HUES48 (cell line): ENCODE data around the gene TOP1.

Source experiments
- H3K27ac ChIP-seq: one replicate; pipeline ENCODE4 v1.7.0; 2013; ENCODE audit warnings: low read depth, low read length, inconsistent platforms
- H3K27me3 ChIP-seq: 2 replicates; pipeline ENCODE4 v1.6.1; 2013; ENCODE audit warnings: mild to moderate bottlenecking, low read length; ENCODE audit not compliant: control insufficient read depth, insufficient read depth
- H3K36me3 ChIP-seq: 2 replicates; pipeline ENCODE4 v1.6.1; 2013; ENCODE audit warnings: low read length; ENCODE audit not compliant: control insufficient read depth, insufficient read depth
- H3K4me1 ChIP-seq: 2 replicates; pipeline ENCODE4 v1.6.1; 2013; ENCODE audit warnings: mild to moderate bottlenecking, low read length; ENCODE audit not compliant: control insufficient read depth, insufficient read depth
- H3K4me3 ChIP-seq: 2 replicates; pipeline ENCODE4 v1.5.1; 2013; ENCODE audit warnings: mild to moderate bottlenecking, low read depth, low read length
- H3K9ac ChIP-seq: 2 replicates; pipeline ENCODE4 v1.6.1; 2013; ENCODE audit warnings: mild to moderate bottlenecking, low read depth, low read length, moderate library complexity
- H3K9me3 ChIP-seq: 2 replicates; pipeline ENCODE4 v1.6.1; 2013; ENCODE audit warnings: low read length; ENCODE audit not compliant: control insufficient read depth, insufficient read depth

TOP1 gene

GRCh38 chr20:41061155-41061554, 32.5 kb downstream of the TOP1 start:
- H3K9me3 ChIP-seq: no peaks in the 10 kb centered on the region
- peaks cover 39% of the 10 kb centered on the region for H3K36me3 ChIP-seq
- H3K4me3 ChIP-seq: no peak overlapping the region
- H3K9ac ChIP-seq: no peak overlapping the region
- H3K27me3 ChIP-seq: no peaks in the 10 kb centered on the region
- H3K4me1 ChIP-seq: no peaks in the 10 kb centered on the region
- H3K27ac ChIP-seq: no peak overlapping the region

GRCh38 chr20:41063442-41063841, 34.8 kb downstream of the TOP1 start:
- no peak overlapping the region for H3K27ac ChIP-seq
- peaks cover 52% of the 10 kb centered on the region for H3K36me3 ChIP-seq
- no peak overlapping the region for H3K9ac ChIP-seq
- no peaks in the 10 kb centered on the region for H3K4me1 ChIP-seq
- no peak overlapping the region for H3K4me3 ChIP-seq
- H3K27me3 ChIP-seq: no peaks in the 10 kb centered on the region
- H3K9me3 ChIP-seq: no peaks in the 10 kb centered on the region

GRCh38 chr20:41064377-41064776, 35.8 kb downstream of the TOP1 start:
- no peak overlapping the region for H3K27ac ChIP-seq
- no peak overlapping the region for H3K9ac ChIP-seq
- H3K9me3 ChIP-seq: no peaks in the 10 kb centered on the region
- H3K36me3 ChIP-seq: peaks cover 59% of the 10 kb centered on the region
- no peak overlapping the region for H3K4me3 ChIP-seq
- H3K27me3 ChIP-seq: no peaks in the 10 kb centered on the region
- H3K4me1 ChIP-seq: no peaks in the 10 kb centered on the region

- H3K4me3 ChIP-seq: no peak overlapping the region
- H3K4me1 ChIP-seq: no peaks in the 10 kb centered on the region
- peaks cover 59% of the 10 kb centered on the region for H3K36me3 ChIP-seq
- no peak overlapping the region for H3K9ac ChIP-seq
- H3K9me3 ChIP-seq: no peaks in the 10 kb centered on the region
- H3K27me3 ChIP-seq: no peaks in the 10 kb centered on the region
- H3K27ac ChIP-seq: no peak overlapping the region
Measured at GRCh38 chr20:41065716-41066115, 37.1 kb downstream of the TOP1 start.

GRCh38 chr20:41068806-41069205, 40.2 kb downstream of the TOP1 start:
- H3K4me1 ChIP-seq: peaks cover 15% of the 10 kb centered on the region
- H3K27ac ChIP-seq: no peak overlapping the region
- no peak overlapping the region for H3K4me3 ChIP-seq
- H3K27me3 ChIP-seq: no peaks in the 10 kb centered on the region
- H3K36me3 ChIP-seq: peaks cover 32% of the 10 kb centered on the region
- no peaks in the 10 kb centered on the region for H3K9me3 ChIP-seq
- H3K9ac ChIP-seq: no peak overlapping the region

DNA sequence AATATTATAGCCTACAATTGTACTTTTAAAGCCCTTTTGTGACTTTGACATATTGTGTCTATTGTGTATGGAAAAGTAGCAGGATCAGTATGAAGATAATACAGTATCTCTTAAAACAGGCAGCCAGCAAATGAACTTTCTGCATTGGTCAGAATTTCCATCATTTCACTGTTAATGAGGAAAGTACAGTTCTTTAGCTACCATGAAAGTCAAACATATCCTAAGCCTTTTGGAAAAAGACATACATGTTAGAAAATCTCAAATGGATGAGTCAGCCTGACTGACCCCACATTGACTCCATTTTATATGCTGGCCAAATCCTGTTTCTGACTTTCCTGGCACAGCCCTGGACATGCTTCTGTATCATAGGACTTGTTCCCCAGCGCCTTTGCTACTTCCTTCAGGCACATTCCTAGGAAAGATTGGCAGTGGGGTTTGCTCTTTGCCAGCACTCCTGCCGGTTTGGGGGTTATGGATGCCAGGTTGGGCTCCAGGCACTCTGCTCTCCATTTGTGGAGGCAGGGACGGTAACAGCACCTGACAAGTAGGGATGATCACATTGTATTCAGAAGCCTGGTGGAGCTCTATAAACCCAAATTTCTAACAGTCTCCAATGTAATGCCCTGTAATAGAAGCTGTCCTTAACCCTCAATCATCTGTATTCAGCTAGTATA, 43.7 kb downstream of the TOP1 start:
- H3K9me3 ChIP-seq: no peaks in the 10 kb centered on the region
- no peaks in the 10 kb centered on the region for H3K27me3 ChIP-seq
- peaks cover 15% of the 10 kb centered on the region for H3K4me1 ChIP-seq
- no peak overlapping the region for H3K9ac ChIP-seq
- no peak overlapping the region for H3K27ac ChIP-seq
- H3K4me3 ChIP-seq: no peak overlapping the region
- peaks cover 40% of the 10 kb centered on the region for H3K36me3 ChIP-seq

- H3K9me3 ChIP-seq: no peaks in the 10 kb centered on the region
- peaks cover 40% of the 10 kb centered on the region for H3K36me3 ChIP-seq
- peaks cover 15% of the 10 kb centered on the region for H3K4me1 ChIP-seq
- no peak overlapping the region for H3K4me3 ChIP-seq
- H3K27ac ChIP-seq: no peak overlapping the region
- no peaks in the 10 kb centered on the region for H3K27me3 ChIP-seq
- no peak overlapping the region for H3K9ac ChIP-seq
Measured at GRCh38 chr20:41072915-41073314, 44.3 kb downstream of the TOP1 start.

DNA sequence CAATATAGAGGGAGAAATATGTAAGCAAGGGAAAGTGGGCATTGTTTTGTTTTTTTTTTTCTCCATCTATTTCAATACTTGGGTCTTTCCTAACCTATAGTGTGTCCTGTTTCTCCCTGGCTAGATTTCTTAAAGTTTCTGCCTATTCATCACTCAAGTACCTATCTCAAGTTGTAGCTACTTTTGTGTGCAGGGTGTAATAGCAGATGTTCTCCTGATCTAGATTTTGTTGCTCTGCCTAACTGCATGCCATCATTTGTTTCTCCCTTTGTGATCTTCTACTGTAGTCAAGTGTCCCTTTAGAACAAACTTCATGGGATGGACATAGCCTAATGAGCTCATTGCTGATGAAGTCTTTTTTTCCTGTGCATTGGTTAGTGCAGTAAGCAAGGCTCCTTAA, 45.8 kb downstream of the TOP1 start:
- Histone ChIP-seq H3K27me3 (no peaks in the 10 kb centered on the region), H3K36me3 (peaks cover 42% of the 10 kb centered on the region), H3K4me3 (no peak overlapping the region), H3K4me1 (peaks cover 15% of the 10 kb centered on the region), H3K9ac (no peak overlapping the region), H3K9me3 (no peaks in the 10 kb centered on the region), H3K27ac (no peak overlapping the region)

GRCh38 chr20:41076776-41077175, 48.2 kb downstream of the TOP1 start:
- Histone ChIP-seq H3K27me3 (no peaks in the 10 kb centered on the region), H3K9me3 (no peaks in the 10 kb centered on the region), H3K4me1 (peaks cover 15% of the 10 kb centered on the region), H3K4me3 (no peak overlapping the region), H3K27ac (no peak overlapping the region), H3K9ac (no peak overlapping the region), H3K36me3 (peaks cover 65% of the 10 kb centered on the region)

GRCh38 chr20:41078329-41078728, 49.7 kb downstream of the TOP1 start:
- Histone ChIP-seq H3K4me1 (0 out of 2 replicates have a peak, but pooled peaks cover 2% of the 10 kb centered on the region), H3K4me3 (no peak overlapping the region), H3K9me3 (no peaks in the 10 kb centered on the region), H3K36me3 (peaks cover 81% of the 10 kb centered on the region), H3K9ac (no peak overlapping the region), H3K27ac (no peak overlapping the region), H3K27me3 (no peaks in the 10 kb centered on the region)

- Histone ChIP-seq H3K27ac (no peak overlapping the region), H3K4me1 (no peaks in the 10 kb centered on the region), H3K36me3 (peaks cover 86% of the 10 kb centered on the region), H3K4me3 (no peak overlapping the region), H3K9me3 (no peaks in the 10 kb centered on the region), H3K9ac (no peak overlapping the region), H3K27me3 (no peaks in the 10 kb centered on the region)
Measured at GRCh38 chr20:41079066-41079465, 50.4 kb downstream of the TOP1 start.
